ENCODE measurements around the gene MRPL46. TPM values are rescaled to one million over a fixed set of nuclear protein-coding genes. Genes with fewer than 3 reads are reported as not detected.

Gene MRPL46
- total and polyA plus RNA-seq, 2 donors (not counting 3 experiments of a cell fraction or from before 2014, with no cell fraction given), result 24.5 to 30.9 TPM

- POLR2A ChIA-PET, result no interaction called here
These were observed 38.5 kb upstream of the MRPL46 start for GRCh38 chr15:88505721-88506120.

More at GRCh38 chr15:88505721-88506120, 38.5 kb upstream of the MRPL46 start:
- no peaks in the 10 kb centered on the region for H3K79me2 ChIP-seq (ENCODE audit: control insufficient read depth, insufficient read depth, low read length)
- no TSS peak for BruUV-seq (replicated peaks)
- H3K27ac ChIP-seq (ENCODE audit: insufficient read depth, low read depth, low read length), result no peak overlapping the region
- H2AFZ ChIP-seq (ENCODE audit: low read depth, low read length), result no peak overlapping the region
- FAIRE-seq (no peak), DNase-seq (ENCODE audit: low read depth, low spot score) (no peak)
- dilution Hi-C loops (cut with MboI; ENCODE audit: extremely low pct_ligation_motif_present, low sequenced_read_pairs) (no loop called here), intact Hi-C loops (cut with micrococcal nuclease) (no loop called here)
- H3K27me3 ChIP-seq (ENCODE audit: control insufficient read depth in 2 of 2, insufficient read depth in 2 of 2, low read length in 2 of 2), result no peaks in the 10 kb centered on the region
- H4K20me1 ChIP-seq (replicated peaks; ENCODE audit: control insufficient read depth, extremely low read depth, insufficient read depth, low read length), result no peaks in the 10 kb centered on the region
- no peaks in the 10 kb centered on the region for H3K36me3 ChIP-seq (ENCODE audit: control insufficient read depth in 2 of 2, extremely low read depth in 1 of 2, insufficient read depth in 2 of 2, low read length in 2 of 2)
- no peaks in the 10 kb centered on the region for H3K9me3 ChIP-seq (replicated peaks; ENCODE audit: control insufficient read depth, insufficient read depth, low read length)
- CTCF ChIA-PET, result no interaction called here
- no peak overlapping the region for H3K4me3 ChIP-seq (replicated peaks in 1 of 3; ENCODE audit: insufficient read depth in 1 of 3, low read depth in 1 of 3, low read length in 3 of 3)
- no peak overlapping the region for H3K9ac ChIP-seq (replicated peaks; ENCODE audit: extremely low read depth, insufficient read depth, low read length)
- no peaks in the 10 kb centered on the region for H3K9me1 ChIP-seq (replicated peaks; ENCODE audit: control insufficient read depth, extremely low read depth, insufficient read depth, low read length)
- no peak overlapping the region for H3K4me2 ChIP-seq (ENCODE audit: insufficient read depth, low read length)
- TF ChIP-seq MYC (IDR thresholded peaks at IDR 0.05; ENCODE audit: low read depth, low read length), result no peak
- no peak for TF ChIP-seq POLR2AphosphoS5 (IDR thresholded peaks at IDR 0.05; ENCODE audit: insufficient read depth, low read depth, low read length)
- no peak for TF ChIP-seq GATA2 (IDR thresholded peaks at IDR 0.05; ENCODE audit: insufficient read depth, insufficient read length, low read depth, low read length)
- TF ChIP-seq MAX (IDR thresholded peaks at IDR 0.05; ENCODE audit: insufficient read depth, insufficient read length), result no peak
- TF ChIP-seq POLR2A (IDR thresholded peaks at IDR 0.05; ENCODE audit: low read depth, low read length), result no peak
- TF ChIP-seq FOS (IDR thresholded peaks at IDR 0.05; ENCODE audit: borderline replicate concordance, insufficient read depth, low read length), result no peak
- TF ChIP-seq JUN (IDR thresholded peaks at IDR 0.05; ENCODE audit: borderline replicate concordance, insufficient read depth, insufficient read length, low read depth), result no peak
- TF ChIP-seq EZH2 (IDR thresholded peaks at IDR 0.05; ENCODE audit: borderline replicate concordance, low read depth, low read length, severe bottlenecking), result no peak
- no peak for TF ChIP-seq CTCF (IDR thresholded peaks at IDR 0.05; ENCODE audit: extremely low read depth in 1 of 2, insufficient read depth in 1 of 2, low read depth in 1 of 2, low read length in 2 of 2)
- H3K4me1 ChIP-seq (ENCODE audit: control insufficient read depth, extremely low read depth, insufficient read depth, low read length), result no peaks in the 10 kb centered on the region

Data from endothelial cell of umbilical vein (primary cell).